Effector memory CD4-positive, alpha-beta T cell (primary cell): ENCODE data around the gene AIFM1.

Experiments
- DNase-seq, 3 donors: peaks; one replicate each; pipeline ENCODE4 v3.0.0-alpha.2; 2020
- H3K27ac ChIP-seq: 2 replicates; pipeline ENCODE4 v1.7.0; 2013; ENCODE audit warnings: mild to moderate bottlenecking, low read length, moderate library complexity; ENCODE audit not compliant: insufficient read depth, poor library complexity, severe bottlenecking
- H3K27me3 ChIP-seq: replicated peaks from 2 replicates; pipeline ENCODE4 v1.7.0; 2013; ENCODE audit warnings: mild to moderate bottlenecking, low read length; ENCODE audit not compliant: insufficient read depth, control insufficient read depth, poor library complexity, severe bottlenecking
- H3K36me3 ChIP-seq: 2 replicates; pipeline ENCODE4 v1.7.0; 2013; ENCODE audit warnings: mild to moderate bottlenecking, low read length, moderate library complexity; ENCODE audit not compliant: control insufficient read depth, insufficient read depth
- H3K4me1 ChIP-seq: 2 replicates; pipeline ENCODE4 v1.7.0; 2013; ENCODE audit warnings: low read length, mild to moderate bottlenecking; ENCODE audit not compliant: control insufficient read depth, insufficient read depth, poor library complexity, severe bottlenecking
- H3K4me3 ChIP-seq: 2 replicates; pipeline ENCODE4 v1.7.0; 2013; ENCODE audit warnings: low read length, low read depth, mild to moderate bottlenecking; ENCODE audit not compliant: insufficient read depth, poor library complexity, severe bottlenecking
- H3K9me3 ChIP-seq: 2 replicates; pipeline ENCODE4 v1.7.0; 2013; ENCODE audit warnings: mild to moderate bottlenecking, low read length, moderate library complexity; ENCODE audit not compliant: control insufficient read depth
- total RNA-seq, 3 donors: gene quantifications; one replicate each; lab custom pipeline; 2026; lab: John Stamatoyannopoulos, UW

AIFM1 gene
- total RNA-seq = 13.1 to 19.2 (median 18.2) reads per million in 3 donors

DNA sequence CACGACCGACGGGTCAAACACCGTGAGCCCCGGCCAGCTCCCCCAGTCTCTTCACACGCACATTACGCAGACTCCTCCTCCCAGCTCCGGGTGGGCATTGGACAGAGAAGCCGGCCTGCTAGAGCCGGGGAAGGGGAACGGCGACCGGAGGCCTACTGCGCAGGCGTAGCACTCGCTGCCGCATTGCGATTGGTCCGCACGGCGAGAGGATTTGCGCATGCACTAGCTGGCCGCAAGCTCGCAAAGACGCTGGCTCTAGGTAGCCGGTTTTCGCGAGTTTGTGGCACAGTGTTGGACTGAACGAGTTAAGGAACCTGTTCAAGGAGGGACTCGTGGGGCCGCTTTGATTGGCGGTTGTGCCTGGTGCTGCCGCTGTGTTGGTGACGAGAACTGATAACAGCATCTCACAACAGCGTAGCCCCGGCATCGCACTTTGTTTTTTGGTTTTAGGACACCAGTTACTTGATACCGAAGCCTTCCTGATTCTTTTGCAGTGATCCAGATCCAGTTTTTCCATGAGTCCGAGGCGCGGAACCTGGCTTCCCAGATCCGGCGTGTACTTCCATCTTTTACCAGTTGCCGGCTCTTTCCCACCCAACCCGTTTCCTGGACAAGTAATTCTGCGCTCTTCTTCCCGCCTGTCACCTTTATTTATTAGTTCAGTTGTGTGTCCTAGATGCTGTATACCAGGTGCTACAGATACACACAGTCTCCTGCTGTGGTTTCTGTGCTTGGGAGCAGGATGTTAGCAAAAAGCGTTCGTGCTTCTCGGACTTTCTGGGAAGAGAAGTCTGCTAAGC is at the start of gene AIFM1:
AIFM1 (minus strand) TSS at position 139 of the 800 bp plus-strand sequence. CDS start 185 bp downstream, outside the sequence.
- Histone ChIP-seq H3K27me3 (no peaks in the 10 kb centered on the region), H3K4me1 (no peaks in the 10 kb centered on the region), H3K27ac (peak within 1 kb of the TSS; percentile 68), H3K36me3 (no peaks in the 10 kb centered on the region), H3K9me3 (no peaks in the 10 kb centered on the region), H3K4me3 (peak within 1 kb of the TSS; percentile 75)
- peak; percentile 79 to 83 (median 83) for DNase-seq

GRCh38 chrX:130213376-130213775 is 47.7 kb upstream of the AIFM1 start:
- H3K9me3 ChIP-seq = no peaks in the 10 kb centered on the region
- peaks cover 7% of the 10 kb centered on the region for H3K36me3 ChIP-seq
- H3K4me3 ChIP-seq = no peak overlapping the region
- no peaks in the 10 kb centered on the region for H3K27me3 ChIP-seq
- no peak overlapping the region for H3K27ac ChIP-seq
- no peak for DNase-seq
- H3K4me1 ChIP-seq = no peaks in the 10 kb centered on the region

GRCh38 chrX:130212371-130212770 is 46.7 kb upstream of the AIFM1 start:
- Histone ChIP-seq H3K27ac (no peak overlapping the region), H3K9me3 (no peaks in the 10 kb centered on the region), H3K27me3 (no peaks in the 10 kb centered on the region), H3K4me1 (no peaks in the 10 kb centered on the region), H3K4me3 (no peak overlapping the region), H3K36me3 (peaks cover 7% of the 10 kb centered on the region)
- DNase-seq = no peak

DNA sequence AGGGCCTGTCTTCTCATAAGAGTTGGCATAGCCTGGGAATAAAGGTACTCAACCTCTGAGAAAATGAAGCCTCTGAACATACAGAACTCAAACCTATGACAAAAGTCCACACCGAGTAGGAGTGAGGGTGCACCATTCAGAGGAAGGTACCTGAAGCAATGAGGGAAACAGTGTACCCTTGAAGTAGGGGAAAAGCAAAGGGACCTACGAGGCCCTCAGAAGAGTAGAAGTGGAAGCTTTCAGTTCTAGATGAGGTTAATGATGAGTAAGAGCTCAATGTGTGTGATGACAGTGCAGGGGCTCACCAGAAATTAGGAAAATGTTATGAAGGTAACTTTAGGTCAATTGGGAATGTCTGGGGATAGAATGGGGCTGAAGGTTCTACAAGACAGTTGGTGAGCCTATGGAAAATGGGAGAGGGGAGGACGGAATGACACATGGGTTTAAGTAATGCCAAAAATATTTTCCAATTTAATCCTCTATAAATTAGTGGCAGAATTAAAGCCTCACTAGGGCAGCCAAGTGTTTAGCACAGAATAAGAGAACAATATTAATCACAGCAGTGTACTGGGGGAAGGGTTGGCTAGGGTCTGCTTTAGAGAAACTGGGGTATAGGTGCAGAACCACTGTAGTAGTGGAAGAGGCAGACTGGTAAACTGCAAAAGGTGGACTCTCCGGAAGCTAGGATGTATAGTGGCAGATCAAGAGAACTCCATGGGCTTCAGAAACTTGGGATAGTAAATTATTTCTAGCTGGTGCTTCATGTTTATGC is 46.0 kb upstream of the AIFM1 start:
- no peak for DNase-seq
- H3K9me3 ChIP-seq = no peaks in the 10 kb centered on the region
- H3K27me3 ChIP-seq = no peaks in the 10 kb centered on the region
- H3K4me1 ChIP-seq = no peaks in the 10 kb centered on the region
- no peak overlapping the region for H3K4me3 ChIP-seq
- no peak overlapping the region for H3K27ac ChIP-seq
- H3K36me3 ChIP-seq = peaks cover 7% of the 10 kb centered on the region

DNA sequence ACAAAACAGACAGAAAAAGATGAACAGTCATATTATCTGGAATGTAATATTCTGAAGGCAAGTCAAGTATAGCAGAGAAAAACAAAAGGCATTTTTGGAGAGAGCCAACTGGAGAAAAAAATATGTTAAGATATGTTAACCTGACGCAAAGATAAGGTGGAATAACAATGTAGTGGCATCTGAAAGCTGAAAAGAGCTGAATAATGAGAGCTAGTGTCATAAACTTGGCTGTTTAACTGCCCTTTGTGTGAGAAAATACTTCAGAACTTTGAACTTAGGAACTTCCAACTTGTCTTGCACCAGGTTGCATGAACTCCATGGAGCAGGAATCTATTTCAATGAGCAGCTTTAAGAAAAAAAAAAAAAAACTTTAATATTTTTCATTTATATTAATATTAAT is 39.0 kb upstream of the AIFM1 start:
- Histone ChIP-seq H3K27me3 (no peaks in the 10 kb centered on the region), H3K4me3 (no peak overlapping the region), H3K27ac (no peak overlapping the region), H3K4me1 (no peaks in the 10 kb centered on the region), H3K36me3 (no peaks in the 10 kb centered on the region), H3K9me3 (no peaks in the 10 kb centered on the region)
- no peak for DNase-seq

DNA sequence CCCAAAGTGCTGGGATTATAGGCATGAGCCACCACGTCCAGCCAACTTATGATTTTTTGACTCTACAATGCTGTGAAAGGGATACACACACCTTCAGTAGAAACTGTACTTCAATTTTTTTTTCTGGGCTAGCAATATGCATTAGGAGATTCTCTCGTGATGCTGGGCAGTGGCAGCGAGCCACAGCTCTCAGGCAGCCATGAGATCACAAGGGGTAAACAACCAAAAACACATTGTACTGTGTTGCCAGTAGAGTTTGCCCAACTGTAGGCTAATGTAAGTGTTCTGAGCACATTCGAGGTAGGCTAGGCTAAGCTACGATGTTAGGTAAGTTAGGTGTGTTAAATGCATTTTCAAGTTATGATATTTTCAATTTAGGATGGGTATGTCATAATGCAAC is 31.8 kb upstream of the AIFM1 start:
- Histone ChIP-seq H3K9me3 (no peaks in the 10 kb centered on the region), H3K4me1 (no peaks in the 10 kb centered on the region), H3K27me3 (no peaks in the 10 kb centered on the region), H3K27ac (no peak overlapping the region), H3K36me3 (no peaks in the 10 kb centered on the region), H3K4me3 (no peak overlapping the region)
- no peak for DNase-seq

DNA sequence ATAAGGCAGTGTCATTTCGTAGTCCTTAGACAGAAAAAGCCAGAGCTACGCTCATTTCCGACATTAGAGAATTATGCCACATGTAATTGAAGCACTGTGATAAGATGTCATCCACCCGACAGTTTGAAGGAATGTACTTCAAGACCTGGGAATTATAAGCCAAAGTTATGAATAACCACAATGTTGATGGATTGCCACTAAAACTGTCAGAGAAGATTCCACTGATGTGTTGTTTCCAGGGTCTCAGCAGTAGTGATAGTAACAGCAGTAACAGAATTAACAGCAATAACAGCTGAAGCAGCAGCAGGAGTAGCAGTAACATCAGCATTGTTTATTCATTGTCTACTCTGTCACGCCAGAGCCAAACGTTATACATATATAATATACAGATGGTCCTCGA is 30.8 kb upstream of the AIFM1 start:
- no peaks in the 10 kb centered on the region for H3K27me3 ChIP-seq
- no peak overlapping the region for H3K27ac ChIP-seq
- no peaks in the 10 kb centered on the region for H3K9me3 ChIP-seq
- no peak overlapping the region for H3K4me3 ChIP-seq
- H3K36me3 ChIP-seq = no peaks in the 10 kb centered on the region
- no peaks in the 10 kb centered on the region for H3K4me1 ChIP-seq
- no peak for DNase-seq

GRCh38 chrX:130190801-130191200 is 25.2 kb upstream of the AIFM1 start:
- Histone ChIP-seq H3K9me3 (no peaks in the 10 kb centered on the region), H3K36me3 (no peaks in the 10 kb centered on the region), H3K4me1 (no peaks in the 10 kb centered on the region), H3K27me3 (no peaks in the 10 kb centered on the region), H3K4me3 (no peak overlapping the region), H3K27ac (no peak overlapping the region)
- DNase-seq = no peak

DNA sequence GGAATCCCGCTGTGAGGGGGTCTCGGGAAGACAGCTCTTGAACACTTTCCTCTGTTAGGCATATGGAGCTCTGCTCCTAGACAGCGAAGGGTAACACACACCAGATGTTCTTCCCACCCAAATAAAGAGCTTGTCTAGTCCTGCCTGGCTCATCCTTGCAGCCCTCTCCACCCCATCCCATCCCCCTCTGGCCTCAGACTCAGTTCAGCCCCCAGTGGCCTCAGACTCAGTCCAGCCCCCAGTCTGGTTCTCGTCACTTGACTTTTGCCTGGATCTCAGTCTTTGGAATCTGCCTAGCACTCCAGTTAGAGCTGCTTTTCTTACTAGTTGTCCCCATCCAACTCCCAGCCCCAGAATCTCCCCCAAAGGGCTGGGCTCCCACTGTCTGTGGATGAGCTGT is 21.0 kb upstream of the AIFM1 start:
- Histone ChIP-seq H3K4me3 (no peak overlapping the region), H3K4me1 (no peaks in the 10 kb centered on the region), H3K27me3 (no peaks in the 10 kb centered on the region), H3K27ac (no peak overlapping the region), H3K36me3 (no peaks in the 10 kb centered on the region), H3K9me3 (no peaks in the 10 kb centered on the region)
- no peak for DNase-seq

GRCh38 chrX:130184857-130185256 is 19.2 kb upstream of the AIFM1 start:
- Histone ChIP-seq H3K4me1 (no peaks in the 10 kb centered on the region), H3K27me3 (no peaks in the 10 kb centered on the region), H3K9me3 (no peaks in the 10 kb centered on the region), H3K36me3 (no peaks in the 10 kb centered on the region), H3K4me3 (no peak overlapping the region), H3K27ac (no peak overlapping the region)
- no peak for DNase-seq
